GM12878 (cell line): ENCODE data around the gene ACTR1B. TPM values are rescaled to one million over a fixed set of nuclear protein-coding genes. Genes with fewer than 3 reads are reported as not detected.

Source experiments
- BCL11A ChIP-seq: IDR thresholded peaks from 2 replicates; pipeline ENCODE4 v1.6.1; 2011; ENCODE audit warnings: low read depth, low read length
- BMI1 ChIP-seq: fragments of 450-650 bp; IDR thresholded peaks from 2 replicates; pipeline ENCODE4 v1.6.1; 2016; ENCODE audit warnings: mild to moderate bottlenecking, moderate library complexity, borderline replicate concordance
- CREB1 ChIP-seq: IDR thresholded peaks from 2 replicates; pipeline ENCODE4 v1.6.1; 2012; ENCODE audit warnings: low read depth, mild to moderate bottlenecking, inconsistent platforms
- EGR1 ChIP-seq, 2 experiments: IDR thresholded peaks; 1 replicate in 1 of 2; 2 replicates in 1 of 2; pipeline ENCODE4 v1.6.1; 2011 to 2012; ENCODE audit warnings: low read depth in 2 of 2, low read length in 2 of 2, borderline replicate concordance in 1 of 2, mild to moderate bottlenecking in 1 of 2, moderate library complexity in 1 of 2
- ESRRA ChIP-seq: IDR thresholded peaks from 2 replicates; pipeline ENCODE4 v1.6.1; 2012; ENCODE audit warnings: mild to moderate bottlenecking, low read length, improper control_type of control experiment
- ETV6 ChIP-seq, 2 experiments: fragments of 450-650 bp in 1 of 2; IDR thresholded peaks in 1 of 2; conservative IDR thresholded peaks in 1 of 2; 2 replicates each; pipeline ENCODE4 v1.6.1; 2014; ENCODE audit warnings: antibody characterized with exemption in 1 of 2, borderline replicate concordance in 1 of 2, low read depth in 1 of 2, mild to moderate bottlenecking in 1 of 2, moderate library complexity in 1 of 2
- GATAD2B ChIP-seq: fragments of 450-650 bp; conservative IDR thresholded peaks from 2 replicates; pipeline ENCODE4 v1.6.1; 2017; ENCODE audit warnings: low read depth, mild to moderate bottlenecking, moderate library complexity
- IKZF1 ChIP-seq: fragments of 450-650 bp; conservative IDR thresholded peaks from 2 replicates; pipeline ENCODE4 v1.6.1; 2017; ENCODE audit warnings: antibody characterized with exemption, mild to moderate bottlenecking
- IRF4 ChIP-seq: IDR thresholded peaks from 2 replicates; pipeline ENCODE4 v1.6.1; 2011; ENCODE audit warnings: low read depth, low read length
- LARP7 ChIP-seq: fragments of 450-650 bp; IDR thresholded peaks from 2 replicates; pipeline ENCODE4 v1.6.1; 2017; ENCODE audit warnings: mild to moderate bottlenecking
- NBN ChIP-seq: fragments of 450-650 bp; IDR thresholded peaks from 2 replicates; pipeline ENCODE4 v1.6.1; 2016
- PML ChIP-seq: IDR thresholded peaks from 2 replicates; pipeline ENCODE4 v1.6.1; 2012; ENCODE audit warnings: low read length, inconsistent platforms
- RAD21 ChIP-seq: IDR thresholded peaks from 2 replicates; pipeline ENCODE4 v1.6.1; 2011; ENCODE audit warnings: mild to moderate bottlenecking, low read depth, low read length, moderate library complexity; ENCODE audit not compliant: insufficient read depth
- RB1 ChIP-seq: fragments of 450-650 bp; formaldehyde crosslinking; IDR thresholded peaks from 2 replicates; pipeline ENCODE4 v1.6.1; 2017; ENCODE audit warnings: mild to moderate bottlenecking, borderline replicate concordance
- RELA ChIP-seq: fragments of 450-650 bp; IDR thresholded peaks from 2 replicates; pipeline ENCODE4 v1.8.0; 2014; ENCODE audit warnings: borderline replicate concordance; ENCODE audit not compliant: partially characterized antibody
- SMARCA5 ChIP-seq: fragments of 450-650 bp; IDR thresholded peaks from 2 replicates; pipeline ENCODE4 v1.6.1; 2017; ENCODE audit warnings: mild to moderate bottlenecking
- TCF3 ChIP-seq: IDR thresholded peaks from 2 replicates; pipeline ENCODE4 v1.6.1; 2012; ENCODE audit warnings: low read depth, mild to moderate bottlenecking, low read length, borderline replicate concordance; ENCODE audit not compliant: insufficient read depth
- ZZZ3 ChIP-seq: IDR thresholded peaks from 2 replicates; pipeline ENCODE4 v1.6.1; 2011; ENCODE audit warnings: low read depth; ENCODE audit not compliant: control insufficient read depth, insufficient read length
- polyA plus RNA-seq, 11 experiments: library from polyadenylated mRNA; depleted of rRNA in 4 of 11; unstranded in 6 of 11; stranded (reverse) in 5 of 11; fragments of >200 nt; fragmentation: Nextera tagmentation in 4 of 11; fragmentation: Illumina TruSeq in 1 of 11; extraction: Ambion mirVana in 4 of 11; extraction: Trizol in 1 of 11; gene quantifications; 1 replicate in 1 of 11; 2 replicates in 10 of 11; pipeline versions ENCODE4 v1.2.1 to v1.2.3, GENCODE V29; 2011 to 2016; ENCODE audit warnings: inconsistent platforms in 2 of 11, missing spikeins in 2 of 11, low read depth in 1 of 11
- total RNA-seq, 4 experiments: library from RNA; depleted of rRNA in 3 of 4; stranded (reverse); fragments of >200 nt in 3 of 4; fragmentation: Illumina TruSeq in 1 of 4; extraction: Trizol in 1 of 4; gene quantifications; 2 replicates each; pipeline versions ENCODE4 v1.2.1 to v1.2.3, GENCODE V29; 2013 to 2021
- TF ChIP-seq, protein P1 (sequence below), 3 experiments: IDR thresholded peaks in 2 of 3; conservative IDR thresholded peaks in 1 of 3; 2 replicates each; pipeline ENCODE4 v1.5.1; 2011; ENCODE audit warnings: low read depth in 3 of 3, low read length in 3 of 3, mild to moderate bottlenecking in 3 of 3, control low read depth in 2 of 3, moderate library complexity in 2 of 3, inconsistent platforms in 1 of 3, mixed read lengths in 1 of 3; ENCODE audit not compliant: control insufficient read depth in 2 of 3, insufficient read depth in 1 of 3; ENCODE audit errors: extremely low read depth in 1 of 3
- TF ChIP-seq, protein P2 (sequence below): fragments of 450-650 bp; IDR thresholded peaks from 2 replicates; pipeline ENCODE4 v1.6.1; 2017; ENCODE audit warnings: mild to moderate bottlenecking, moderate library complexity
- TF ChIP-seq, protein P3 (sequence below): fragments of 450-650 bp; IDR thresholded peaks from 2 replicates; pipeline ENCODE4 v1.6.1; 2017; ENCODE audit warnings: mild to moderate bottlenecking, low read depth, inconsistent platforms; ENCODE audit not compliant: poor library complexity, severe bottlenecking

Gene ACTR1B
- total and polyA plus RNA-seq, 10 of the 15 experiments (the other 5 are each of a cell fraction or from before 2014, with no cell fraction given), result 1.3 to 62.8 (median 44.8) TPM

DNA sequence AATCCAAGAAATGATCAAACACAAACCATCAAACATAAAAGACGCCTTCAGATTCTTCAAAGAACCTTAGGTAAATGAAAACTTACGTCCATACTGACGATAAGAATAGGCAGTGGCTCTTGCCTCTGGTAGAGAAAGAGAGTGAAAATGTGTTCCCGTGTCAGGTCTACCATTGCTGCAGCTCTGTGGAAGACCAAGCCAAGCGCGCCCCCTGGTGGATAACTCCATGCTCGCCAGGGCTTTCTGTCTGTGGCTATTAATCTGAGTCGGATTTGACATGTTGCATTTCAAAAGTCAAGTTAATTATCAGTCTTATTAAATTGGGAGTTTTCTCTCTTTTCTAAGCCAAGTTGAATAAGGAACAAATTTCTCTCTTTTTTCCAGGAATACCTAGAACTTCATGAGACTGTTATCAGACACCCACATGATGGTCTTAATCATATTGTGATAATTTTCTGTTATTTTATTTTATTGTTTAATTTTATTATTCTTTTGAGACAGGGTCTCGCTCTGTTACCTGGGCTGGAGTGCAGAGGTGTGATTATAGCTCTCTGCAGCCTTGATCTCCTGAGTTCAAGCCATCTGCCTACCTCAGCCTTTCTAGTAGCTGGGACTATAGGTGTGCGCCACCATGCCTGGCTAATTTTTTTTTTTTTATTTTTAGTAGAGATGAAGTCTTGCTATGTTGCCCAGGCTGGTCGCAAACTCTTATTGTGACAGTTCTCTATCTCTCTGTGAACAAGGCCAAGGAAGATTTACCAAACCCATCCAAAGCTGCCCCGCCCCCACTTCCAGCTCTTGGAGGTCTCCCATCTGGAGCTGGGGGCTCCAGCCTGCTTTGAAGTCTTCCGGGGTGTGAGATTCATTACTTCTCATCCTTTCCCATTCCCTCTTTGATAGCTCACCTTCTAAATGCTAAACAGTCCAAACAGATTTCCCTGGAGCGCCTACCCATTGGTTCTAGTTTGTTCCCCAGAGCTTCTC lies 33.7 kb upstream of the ACTR1B start (continued):
- TF ChIP-seq, protein P1, sequence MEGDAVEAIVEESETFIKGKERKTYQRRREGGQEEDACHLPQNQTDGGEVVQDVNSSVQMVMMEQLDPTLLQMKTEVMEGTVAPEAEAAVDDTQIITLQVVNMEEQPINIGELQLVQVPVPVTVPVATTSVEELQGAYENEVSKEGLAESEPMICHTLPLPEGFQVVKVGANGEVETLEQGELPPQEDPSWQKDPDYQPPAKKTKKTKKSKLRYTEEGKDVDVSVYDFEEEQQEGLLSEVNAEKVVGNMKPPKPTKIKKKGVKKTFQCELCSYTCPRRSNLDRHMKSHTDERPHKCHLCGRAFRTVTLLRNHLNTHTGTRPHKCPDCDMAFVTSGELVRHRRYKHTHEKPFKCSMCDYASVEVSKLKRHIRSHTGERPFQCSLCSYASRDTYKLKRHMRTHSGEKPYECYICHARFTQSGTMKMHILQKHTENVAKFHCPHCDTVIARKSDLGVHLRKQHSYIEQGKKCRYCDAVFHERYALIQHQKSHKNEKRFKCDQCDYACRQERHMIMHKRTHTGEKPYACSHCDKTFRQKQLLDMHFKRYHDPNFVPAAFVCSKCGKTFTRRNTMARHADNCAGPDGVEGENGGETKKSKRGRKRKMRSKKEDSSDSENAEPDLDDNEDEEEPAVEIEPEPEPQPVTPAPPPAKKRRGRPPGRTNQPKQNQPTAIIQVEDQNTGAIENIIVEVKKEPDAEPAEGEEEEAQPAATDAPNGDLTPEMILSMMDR (IDR thresholded peaks at IDR 0.05 in 2 of 3, conservative IDR thresholded peaks at IDR 0.05 in 1 of 3; ENCODE audit: control insufficient read depth in 2 of 3, extremely low read depth in 1 of 3, insufficient read depth in 1 of 3, low read depth in 3 of 3, low read length in 3 of 3), result peak; percentile 81 to 98 (median 88); a peak in 5 of 6 replicates
- TF ChIP-seq RB1 (0 out of 2 replicates have a peak, but pooled peaks have one; percentile 32), NBN (peak; percentile 54; the same call in 1 of the 2 replicates), ETV6 (conservative IDR thresholded peaks at IDR 0.05 in 1 of 2, IDR thresholded peaks at IDR 0.05 in 1 of 2; ENCODE audit: borderline replicate concordance in 1 of 2, low read depth in 1 of 2) (no peak), GATAD2B (no peak), CREB1 (0 out of 2 replicates have a peak, but pooled peaks have one; percentile 33), EGR1 (IDR thresholded peaks at IDR 0.05; ENCODE audit: borderline replicate concordance in 1 of 2, low read depth in 2 of 2, low read length in 2 of 2) (no peak), IKZF1 (no peak; the same call in 1 of the 2 replicates), SMARCA5 (peak; percentile 53; the same call in 1 of the 2 replicates), ZZZ3 (no peak), BCL11A (no peak), TCF3 (no peak), RELA (peak; percentile 57), LARP7 (0 out of 2 replicates have a peak, but pooled peaks have one; percentile 30), PML (no peak), RAD21 (peak; percentile 99), ESRRA (no peak), IRF4 (0 out of 2 replicates have a peak, but pooled peaks have one; percentile 24), BMI1 (no peak)
- TF ChIP-seq, protein P2, sequence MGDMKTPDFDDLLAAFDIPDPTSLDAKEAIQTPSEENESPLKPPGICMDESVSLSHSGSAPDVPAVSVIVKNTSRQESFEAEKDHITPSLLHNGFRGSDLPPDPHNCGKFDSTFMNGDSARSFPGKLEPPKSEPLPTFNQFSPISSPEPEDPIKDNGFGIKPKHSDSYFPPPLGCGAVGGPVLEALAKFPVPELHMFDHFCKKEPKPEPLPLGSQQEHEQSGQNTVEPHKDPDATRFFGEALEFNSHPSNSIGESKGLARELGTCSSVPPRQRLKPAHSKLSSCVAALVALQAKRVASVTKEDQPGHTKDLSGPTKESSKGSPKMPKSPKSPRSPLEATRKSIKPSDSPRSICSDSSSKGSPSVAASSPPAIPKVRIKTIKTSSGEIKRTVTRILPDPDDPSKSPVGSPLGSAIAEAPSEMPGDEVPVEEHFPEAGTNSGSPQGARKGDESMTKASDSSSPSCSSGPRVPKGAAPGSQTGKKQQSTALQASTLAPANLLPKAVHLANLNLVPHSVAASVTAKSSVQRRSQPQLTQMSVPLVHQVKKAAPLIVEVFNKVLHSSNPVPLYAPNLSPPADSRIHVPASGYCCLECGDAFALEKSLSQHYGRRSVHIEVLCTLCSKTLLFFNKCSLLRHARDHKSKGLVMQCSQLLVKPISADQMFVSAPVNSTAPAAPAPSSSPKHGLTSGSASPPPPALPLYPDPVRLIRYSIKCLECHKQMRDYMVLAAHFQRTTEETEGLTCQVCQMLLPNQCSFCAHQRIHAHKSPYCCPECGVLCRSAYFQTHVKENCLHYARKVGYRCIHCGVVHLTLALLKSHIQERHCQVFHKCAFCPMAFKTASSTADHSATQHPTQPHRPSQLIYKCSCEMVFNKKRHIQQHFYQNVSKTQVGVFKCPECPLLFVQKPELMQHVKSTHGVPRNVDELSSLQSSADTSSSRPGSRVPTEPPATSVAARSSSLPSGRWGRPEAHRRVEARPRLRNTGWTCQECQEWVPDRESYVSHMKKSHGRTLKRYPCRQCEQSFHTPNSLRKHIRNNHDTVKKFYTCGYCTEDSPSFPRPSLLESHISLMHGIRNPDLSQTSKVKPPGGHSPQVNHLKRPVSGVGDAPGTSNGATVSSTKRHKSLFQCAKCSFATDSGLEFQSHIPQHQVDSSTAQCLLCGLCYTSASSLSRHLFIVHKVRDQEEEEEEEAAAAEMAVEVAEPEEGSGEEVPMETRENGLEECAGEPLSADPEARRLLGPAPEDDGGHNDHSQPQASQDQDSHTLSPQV, result peak; percentile 51; the same call in 1 of the 2 replicates
- TF ChIP-seq, protein P3, sequence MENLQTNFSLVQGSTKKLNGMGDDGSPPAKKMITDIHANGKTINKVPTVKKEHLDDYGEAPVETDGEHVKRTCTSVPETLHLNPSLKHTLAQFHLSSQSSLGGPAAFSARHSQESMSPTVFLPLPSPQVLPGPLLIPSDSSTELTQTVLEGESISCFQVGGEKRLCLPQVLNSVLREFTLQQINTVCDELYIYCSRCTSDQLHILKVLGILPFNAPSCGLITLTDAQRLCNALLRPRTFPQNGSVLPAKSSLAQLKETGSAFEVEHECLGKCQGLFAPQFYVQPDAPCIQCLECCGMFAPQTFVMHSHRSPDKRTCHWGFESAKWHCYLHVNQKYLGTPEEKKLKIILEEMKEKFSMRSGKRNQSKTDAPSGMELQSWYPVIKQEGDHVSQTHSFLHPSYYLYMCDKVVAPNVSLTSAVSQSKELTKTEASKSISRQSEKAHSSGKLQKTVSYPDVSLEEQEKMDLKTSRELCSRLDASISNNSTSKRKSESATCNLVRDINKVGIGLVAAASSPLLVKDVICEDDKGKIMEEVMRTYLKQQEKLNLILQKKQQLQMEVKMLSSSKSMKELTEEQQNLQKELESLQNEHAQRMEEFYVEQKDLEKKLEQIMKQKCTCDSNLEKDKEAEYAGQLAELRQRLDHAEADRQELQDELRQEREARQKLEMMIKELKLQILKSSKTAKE, result peak; percentile 67
